ENCODE results near the gene WFDC9.
"Not testable (repeated sequence)": the region's sequence is repeated elsewhere in the genome, so short reads cannot be mapped to it uniquely, and the experiment has no call there.

WFDC9 gene

DNA sequence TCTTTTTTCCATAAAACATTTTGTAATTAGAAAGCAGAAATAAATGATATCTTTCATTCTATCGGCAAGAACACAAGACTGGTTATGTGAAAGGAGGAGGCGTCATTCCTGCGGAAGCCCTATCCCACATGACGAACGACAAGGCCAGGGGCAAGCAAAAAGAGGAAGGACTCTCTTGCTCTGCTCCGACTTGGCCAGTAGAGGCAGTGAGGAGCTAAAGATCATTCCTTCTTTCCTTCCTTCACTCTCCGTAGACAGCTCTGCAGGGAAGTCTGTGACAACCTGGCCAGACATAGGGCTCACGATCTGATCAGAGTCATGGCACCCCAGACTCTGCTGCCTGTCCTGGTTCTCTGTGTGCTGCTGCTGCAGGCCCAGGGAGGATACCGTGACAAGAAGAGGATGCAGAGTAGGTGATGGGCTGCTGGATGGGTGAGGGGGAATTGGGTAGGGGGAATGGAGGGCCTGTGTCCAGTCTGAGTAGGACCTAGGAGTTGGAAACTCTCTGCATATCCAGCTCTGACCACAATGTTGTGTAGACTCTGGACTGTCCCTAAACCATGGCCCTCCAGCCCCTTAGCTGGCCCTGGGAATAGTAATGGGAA is 1.5 kb downstream of the WFDC9 start, which contains the start of gene WFDC10A:
TSS of gene WFDC10A (plus strand) at position 244 of the 605 bp plus-strand sequence. CDS start at position 319, 75 bp downstream.
- ATAC-seq (ENCODE audit: low read depth): peak; percentile 87
- H3K9me3 Mint-ChIP-seq: peaks cover 2% of the 10 kb centered on the region

DNA sequence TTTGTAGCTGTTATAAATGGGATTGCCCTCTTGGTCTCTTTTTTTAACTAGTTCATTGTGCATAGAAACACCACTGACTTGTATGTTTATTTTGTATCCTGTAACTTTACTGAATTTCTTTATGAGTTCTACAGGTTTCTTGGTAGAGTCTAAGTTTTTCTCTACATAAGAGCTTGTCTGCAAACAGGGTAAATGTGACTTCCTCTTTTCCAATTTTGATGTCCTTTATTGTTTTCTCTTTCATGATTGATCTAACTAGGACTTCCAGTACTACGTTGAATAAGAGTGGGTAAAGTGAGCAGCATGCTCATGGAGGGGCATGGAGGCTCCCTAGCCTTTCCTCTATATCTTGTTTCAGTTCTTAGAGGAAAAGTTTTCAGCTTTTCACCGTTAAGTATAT is 4.5 kb downstream of the WFDC9 start:
- Mint-ChIP-seq H3K27me3 (peaks cover 13% of the 10 kb centered on the region), H3K36me3 (no peaks in the 10 kb centered on the region), H3K9me3 (peaks cover 3% of the 10 kb centered on the region)

More for the DNA sequence above, 1.5 kb downstream of the WFDC9 start, which contains the start of gene WFDC10A:
- no peak within 1 kb of the TSS for H3K27ac Mint-ChIP-seq
- peaks cover 4% of the 10 kb centered on the region for H3K4me1 Mint-ChIP-seq
- no peak within 1 kb of the TSS for H3K4me3 Mint-ChIP-seq
- H3K36me3 Mint-ChIP-seq: no peaks in the 10 kb centered on the region
- peaks cover 9% of the 10 kb centered on the region for H3K27me3 Mint-ChIP-seq
- DNase-seq (ENCODE audit: low spot score in 2 of 2): peak; percentile 16 to 21

GRCh38 chr20:45621593-45621992 is 9.5 kb downstream of the WFDC9 start:
- Mint-ChIP-seq H3K27ac (no peak overlapping the region), H3K4me3 (no peak overlapping the region), H3K4me1 (no peaks in the 10 kb centered on the region), H3K9me3 (peaks cover 5% of the 10 kb centered on the region), H3K27me3 (peaks cover 4% of the 10 kb centered on the region), H3K36me3 (peaks cover 1% of the 10 kb centered on the region)
- no peak for ATAC-seq (ENCODE audit: low read depth)
- DNase-seq (ENCODE audit: low spot score in 2 of 2): no peak

More for the DNA sequence above, 4.5 kb downstream of the WFDC9 start:
- peaks cover 4% of the 10 kb centered on the region for H3K4me1 Mint-ChIP-seq
- H3K4me3 Mint-ChIP-seq: no peak overlapping the region
- no peak overlapping the region for H3K27ac Mint-ChIP-seq
- DNase-seq (ENCODE audit: low spot score in 2 of 2): no peak
- ATAC-seq (ENCODE audit: low read depth): no peak

DNA sequence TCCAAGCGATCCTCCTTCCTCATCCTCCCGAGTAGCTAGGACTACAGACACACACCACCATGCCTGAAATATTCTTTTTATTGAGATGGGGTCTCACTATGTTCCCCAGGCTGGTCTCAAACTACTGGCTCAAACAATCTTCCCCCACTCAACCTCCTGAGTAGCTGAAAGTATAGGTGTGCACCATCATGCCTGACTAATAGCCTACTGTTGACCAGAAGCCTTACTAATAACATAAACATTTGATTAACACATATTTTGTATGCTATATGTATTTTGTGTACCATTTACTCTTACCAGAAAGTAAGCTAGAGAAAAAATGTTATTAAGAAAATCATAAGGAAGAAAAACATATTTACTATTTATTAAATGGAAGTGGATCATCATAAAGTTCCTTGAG is 13.5 kb downstream of the WFDC9 start:
- H3K4me3 Mint-ChIP-seq: no peak overlapping the region
- DNase-seq (ENCODE audit: low spot score in 2 of 2) (no peak), ATAC-seq (ENCODE audit: low read depth) (no peak)
- no peak overlapping the region for H3K27ac Mint-ChIP-seq
- no peaks in the 10 kb centered on the region for H3K4me1 Mint-ChIP-seq
- peaks cover 3% of the 10 kb centered on the region for H3K9me3 Mint-ChIP-seq
- H3K27me3 Mint-ChIP-seq: peaks cover 6% of the 10 kb centered on the region
- peaks cover 1% of the 10 kb centered on the region for H3K36me3 Mint-ChIP-seq

DNA sequence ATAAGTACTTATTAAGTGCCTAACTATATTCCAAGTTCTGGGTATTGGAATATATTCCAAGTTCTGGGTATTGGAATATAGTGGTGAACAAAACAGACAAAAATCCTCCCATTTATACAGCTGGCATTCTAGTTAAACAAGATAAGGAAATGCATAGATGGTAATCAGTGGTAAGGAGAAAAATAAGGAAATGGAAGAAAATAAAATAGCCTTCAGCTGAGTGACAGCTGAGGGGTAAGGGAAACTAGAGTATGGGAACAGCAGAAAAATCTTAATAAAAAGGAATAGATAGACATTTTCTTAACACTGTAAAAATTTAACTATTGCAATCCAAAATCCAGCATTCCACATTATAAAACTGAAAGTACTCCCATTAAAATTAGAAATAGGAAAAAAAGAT is 18.8 kb downstream of the WFDC9 start:
- no peak for DNase-seq (ENCODE audit: low spot score in 2 of 2)
- ATAC-seq (ENCODE audit: low read depth): no peak
- Mint-ChIP-seq H3K9me3 (peaks cover 2% of the 10 kb centered on the region), H3K27ac (no peak overlapping the region), H3K36me3 (peaks cover 2% of the 10 kb centered on the region), H3K27me3 (peaks cover 21% of the 10 kb centered on the region), H3K4me1 (no peaks in the 10 kb centered on the region), H3K4me3 (no peak overlapping the region)

- H3K4me1 Mint-ChIP-seq: no peaks in the 10 kb centered on the region
- peaks cover 3% of the 10 kb centered on the region for H3K9me3 Mint-ChIP-seq
- H3K27me3 Mint-ChIP-seq: peaks cover 20% of the 10 kb centered on the region
- no peak overlapping the region for H3K4me3 Mint-ChIP-seq
- DNase-seq (ENCODE audit: low spot score in 2 of 2): no peak
- H3K36me3 Mint-ChIP-seq: peaks cover 2% of the 10 kb centered on the region
- ATAC-seq (ENCODE audit: low read depth): no peak
- no peak overlapping the region for H3K27ac Mint-ChIP-seq
Observed at GRCh38 chr20:45611054-45611453, 20.0 kb downstream of the WFDC9 start.

DNA sequence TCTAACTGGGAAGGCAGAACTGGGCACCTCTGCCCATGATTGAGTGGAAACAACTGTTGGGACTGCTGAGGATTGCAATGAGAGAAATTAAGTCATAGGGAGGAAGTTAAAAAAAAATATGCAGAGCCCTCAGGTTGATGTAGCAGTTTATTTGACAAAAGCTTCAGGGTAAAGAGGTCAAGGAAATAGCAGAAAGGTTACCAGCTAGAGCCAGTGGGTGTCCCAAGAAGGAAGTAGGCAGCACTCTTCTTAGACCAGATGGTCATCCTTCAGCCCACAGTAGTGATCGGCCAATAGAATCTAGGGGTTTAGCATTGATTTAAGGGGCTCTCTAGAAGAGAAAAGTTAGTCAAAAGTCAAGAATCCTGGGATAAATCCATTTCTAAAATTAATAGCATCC is 23.3 kb downstream of the WFDC9 start:
- peaks cover 16% of the 10 kb centered on the region for H3K27me3 Mint-ChIP-seq
- no peak overlapping the region for H3K4me3 Mint-ChIP-seq
- no peaks in the 10 kb centered on the region for H3K4me1 Mint-ChIP-seq
- H3K27ac Mint-ChIP-seq: no peak overlapping the region
- DNase-seq (ENCODE audit: low spot score in 2 of 2) (no peak), ATAC-seq (ENCODE audit: low read depth) (no peak)
- H3K9me3 Mint-ChIP-seq: peaks cover 5% of the 10 kb centered on the region
- peaks cover 4% of the 10 kb centered on the region for H3K36me3 Mint-ChIP-seq

DNA sequence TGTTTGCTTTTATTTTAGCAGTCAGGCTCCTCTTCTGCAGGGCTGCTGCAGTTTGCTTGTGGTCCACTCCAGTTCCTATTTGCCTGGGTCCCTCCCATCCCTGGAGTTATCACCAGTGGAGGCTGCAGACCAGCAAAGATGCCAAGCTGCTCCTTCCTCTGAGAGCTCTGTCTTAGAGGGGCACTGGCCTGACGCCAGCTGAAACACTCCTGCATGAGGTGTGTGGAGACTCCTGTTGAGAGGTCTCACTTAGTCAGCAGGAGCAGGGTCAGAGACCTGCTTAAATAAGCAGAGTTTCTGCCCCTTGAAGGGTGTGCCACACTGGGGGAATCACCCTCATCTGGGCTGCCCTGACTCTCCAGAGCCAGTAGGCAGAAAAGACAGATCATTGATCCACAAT is 35.8 kb downstream of the WFDC9 start:
- Mint-ChIP-seq H3K4me1 (peaks cover 2% of the 10 kb centered on the region), H3K36me3 (peaks cover 3% of the 10 kb centered on the region), H3K27me3 (peaks cover 17% of the 10 kb centered on the region), H3K9me3 (peaks cover 3% of the 10 kb centered on the region), H3K4me3 (no peak overlapping the region), H3K27ac (no peak overlapping the region)
- DNase-seq (ENCODE audit: low spot score in 2 of 2) (no peak), ATAC-seq (ENCODE audit: low read depth) (no peak)

GRCh38 chr20:45593498-45593897 is 37.6 kb downstream of the WFDC9 start:
- ATAC-seq (ENCODE audit: low read depth) (no peak), DNase-seq (ENCODE audit: low spot score in 2 of 2) (no peak)
- H3K4me3 Mint-ChIP-seq: no peak overlapping the region
- H3K36me3 Mint-ChIP-seq: peaks cover 3% of the 10 kb centered on the region
- peaks cover 2% of the 10 kb centered on the region for H3K4me1 Mint-ChIP-seq
- H3K9me3 Mint-ChIP-seq: peaks cover 3% of the 10 kb centered on the region
- H3K27ac Mint-ChIP-seq: no peak overlapping the region
- peaks cover 12% of the 10 kb centered on the region for H3K27me3 Mint-ChIP-seq

DNA sequence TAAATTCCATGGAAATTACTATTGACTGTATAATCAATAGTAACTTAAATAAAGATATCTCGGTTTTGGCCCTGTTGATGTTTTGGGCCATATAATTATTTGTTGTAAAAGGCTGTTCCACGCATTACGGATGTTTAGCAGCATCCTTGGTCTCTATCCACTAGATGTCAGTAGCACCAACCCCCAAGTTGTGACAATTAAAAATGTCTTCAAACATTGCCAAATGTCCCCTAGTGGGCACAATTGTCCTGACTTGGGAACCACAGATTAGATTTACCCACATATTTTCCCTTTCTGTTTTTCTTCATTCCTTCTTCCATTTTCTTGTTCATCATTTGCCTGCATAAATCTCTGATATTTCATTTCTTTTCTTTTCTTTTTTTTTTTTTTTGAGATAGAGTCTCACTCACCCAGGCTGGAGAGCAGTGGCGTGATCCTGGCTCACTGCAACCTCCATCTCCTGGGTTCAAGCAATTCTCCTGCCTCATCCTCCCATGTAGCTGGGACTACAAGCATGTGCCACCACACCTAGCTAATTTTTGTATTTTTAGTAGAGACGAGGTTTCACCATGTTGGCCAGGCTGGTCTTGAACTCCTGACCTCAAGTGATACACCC is 38.4 kb downstream of the WFDC9 start:
- H3K4me3 Mint-ChIP-seq: no peak overlapping the region
- peaks cover 9% of the 10 kb centered on the region for H3K27me3 Mint-ChIP-seq
- DNase-seq (ENCODE audit: low spot score in 2 of 2) (peak in 1 of 2 donors; percentile 37), ATAC-seq (ENCODE audit: low read depth) (peak; percentile 78)
- no peak overlapping the region for H3K27ac Mint-ChIP-seq
- H3K9me3 Mint-ChIP-seq: peaks cover 3% of the 10 kb centered on the region
- H3K36me3 Mint-ChIP-seq: peaks cover 3% of the 10 kb centered on the region
- H3K4me1 Mint-ChIP-seq: peaks cover 2% of the 10 kb centered on the region

GRCh38 chr20:45589725-45590124 is 41.4 kb downstream of the WFDC9 start:
- DNase-seq (ENCODE audit: low spot score in 2 of 2) (no peak), ATAC-seq (ENCODE audit: low read depth) (no peak)
- Mint-ChIP-seq H3K9me3 (peaks cover 3% of the 10 kb centered on the region), H3K36me3 (peaks cover 3% of the 10 kb centered on the region), H3K4me3 (no peak overlapping the region), H3K27me3 (peaks cover 6% of the 10 kb centered on the region), H3K27ac (no peak overlapping the region), H3K4me1 (peaks cover 2% of the 10 kb centered on the region)

DNA sequence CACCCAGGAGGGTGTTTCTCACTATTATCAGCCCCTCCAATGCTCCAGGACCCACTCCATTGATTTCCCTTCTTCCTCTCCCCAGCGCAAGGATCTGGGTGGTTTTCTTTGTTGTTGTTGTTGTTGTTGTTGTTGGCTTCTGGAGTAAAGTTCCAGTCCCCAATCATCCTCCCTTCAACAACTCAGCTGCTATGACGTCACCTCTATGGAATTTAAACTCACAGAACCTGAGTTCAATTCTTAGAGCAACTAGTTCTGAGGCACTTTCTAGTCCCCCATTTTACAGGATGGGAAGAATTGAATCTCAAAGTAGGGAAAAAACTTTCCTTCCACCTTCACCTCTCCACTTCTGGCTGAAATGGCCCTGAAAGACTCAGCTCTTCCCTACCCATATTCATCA is 42.3 kb downstream of the WFDC9 start:
- DNase-seq (ENCODE audit: low spot score in 2 of 2) (no peak), ATAC-seq (ENCODE audit: low read depth) (no peak)
- peaks cover 4% of the 10 kb centered on the region for H3K27me3 Mint-ChIP-seq

GRCh38 chr20:45585986-45586385 is 45.1 kb downstream of the WFDC9 start:
- H3K4me1 Mint-ChIP-seq; DNase-seq (ENCODE audit: low spot score in 2 of 2); H3K27ac Mint-ChIP-seq; ATAC-seq (ENCODE audit: low read depth); H3K36me3 Mint-ChIP-seq; H3K4me3 Mint-ChIP-seq; H3K27me3 Mint-ChIP-seq; H3K9me3 Mint-ChIP-seq: not testable (repeated sequence)

More for the DNA sequence above, 42.3 kb downstream of the WFDC9 start:
- Mint-ChIP-seq H3K4me3 (no peak overlapping the region), H3K9me3 (peaks cover 3% of the 10 kb centered on the region), H3K36me3 (peaks cover 3% of the 10 kb centered on the region), H3K27ac (no peak overlapping the region), H3K4me1 (peaks cover 2% of the 10 kb centered on the region)

- not testable (repeated sequence) for H3K4me3 Mint-ChIP-seq; H3K27me3 Mint-ChIP-seq; DNase-seq (ENCODE audit: low spot score in 2 of 2)
Observed at GRCh38 chr20:45584294-45584693, 46.8 kb downstream of the WFDC9 start.

DNA sequence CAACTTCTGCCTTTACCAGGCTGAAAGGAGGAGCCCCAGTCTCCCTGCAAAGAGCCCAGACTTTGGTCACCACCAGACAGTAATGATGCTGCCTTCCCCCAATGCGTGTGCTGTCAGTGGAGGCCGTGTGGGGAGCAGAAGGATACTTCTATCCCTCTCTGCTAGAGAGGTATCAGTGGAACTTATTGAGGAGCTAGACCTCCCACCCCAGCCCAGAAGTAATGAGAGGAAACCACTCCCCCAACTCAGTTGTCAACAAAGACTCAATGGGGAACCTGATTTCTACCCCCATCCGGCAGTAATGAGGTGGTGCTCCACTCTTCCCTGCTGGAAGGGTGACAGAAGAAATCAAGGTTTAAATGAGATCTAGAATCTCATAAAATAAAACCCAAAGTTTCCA is 47.6 kb downstream of the WFDC9 start:
- DNase-seq (ENCODE audit: low spot score in 2 of 2): no peak
- Mint-ChIP-seq H3K27me3 (peaks cover 10% of the 10 kb centered on the region), H3K9me3 (no peaks in the 10 kb centered on the region), H3K27ac (no peak overlapping the region), H3K4me3 (no peak overlapping the region), H3K4me1 (no peaks in the 10 kb centered on the region), H3K36me3 (no peaks in the 10 kb centered on the region)
- no peak for ATAC-seq (ENCODE audit: low read depth)

More at GRCh38 chr20:45584294-45584693, 46.8 kb downstream of the WFDC9 start:
- H3K36me3 Mint-ChIP-seq; H3K4me1 Mint-ChIP-seq; ATAC-seq (ENCODE audit: low read depth); H3K9me3 Mint-ChIP-seq; H3K27ac Mint-ChIP-seq: not testable (repeated sequence)
